Body of pancreas (tissue), 4 donors: ENCODE measurements around the gene TCAP.
A peak's percentile ranks its signal among the peaks of the same experiment; 100 is the strongest.

ENCODE experiments used
- POLR2A ChIP-seq, 3 donors: fragments of 450-650 bp; IDR thresholded peaks; one replicate each; pipeline ENCODE4 v1.6.1; 2016; ENCODE audit warnings: antibody characterized with exemption in 3 of 3, mild to moderate bottlenecking in 2 of 3
- TF ChIP-seq, protein P1 (sequence below), 7 experiments: fragments of 450-650 bp in 4 of 7; fragments of 200-600 bp in 3 of 7; sonication (generic) in 3 of 7; IDR thresholded peaks; one replicate each; pipeline ENCODE4 v1.5.1; 2016 to 2019; ENCODE audit warnings: antibody characterized with exemption in 7 of 7

DNA sequence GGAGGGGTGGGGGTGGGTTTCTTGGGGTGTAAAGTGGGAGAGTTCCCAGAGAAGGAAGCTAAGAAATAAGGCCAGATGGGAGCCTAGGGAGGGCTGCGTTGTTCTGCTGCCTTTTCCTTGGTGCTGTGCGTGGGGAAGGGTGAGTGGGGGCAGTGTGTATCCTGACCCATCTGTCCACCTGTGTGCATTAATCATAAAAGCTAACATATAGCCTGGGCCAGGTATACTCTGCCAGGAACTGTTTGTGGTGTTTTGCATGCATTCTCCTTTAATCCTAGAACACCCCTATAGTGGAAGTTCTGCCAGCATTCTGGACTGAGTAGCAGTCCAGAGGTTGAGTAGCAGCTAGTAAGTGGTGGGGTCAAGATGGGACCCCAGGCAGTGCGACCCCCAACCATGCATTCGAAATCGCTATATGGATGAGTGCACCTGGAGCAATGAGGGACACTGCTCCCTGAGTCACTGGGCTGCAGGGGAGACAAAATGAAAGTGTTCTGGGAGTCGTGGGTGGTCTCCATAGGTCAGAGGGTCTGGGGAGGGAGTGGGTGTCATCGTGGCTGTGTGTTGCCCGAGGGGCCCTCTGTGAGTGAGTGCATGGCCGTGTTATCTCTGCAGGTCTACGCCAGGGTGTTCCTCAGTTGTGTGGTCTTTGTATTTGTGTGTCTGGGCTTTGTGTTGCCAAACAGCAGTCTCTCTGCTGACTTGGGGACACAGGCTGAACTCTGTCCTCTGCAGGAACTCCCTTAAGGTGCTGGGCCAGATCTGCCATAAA lies 36.0 kb downstream of the TCAP start:
- TF ChIP-seq POLR2A (IDR thresholded peaks at IDR 0.05), result peak in 1 of 3 donors; percentile 15
- TF ChIP-seq, protein P1, sequence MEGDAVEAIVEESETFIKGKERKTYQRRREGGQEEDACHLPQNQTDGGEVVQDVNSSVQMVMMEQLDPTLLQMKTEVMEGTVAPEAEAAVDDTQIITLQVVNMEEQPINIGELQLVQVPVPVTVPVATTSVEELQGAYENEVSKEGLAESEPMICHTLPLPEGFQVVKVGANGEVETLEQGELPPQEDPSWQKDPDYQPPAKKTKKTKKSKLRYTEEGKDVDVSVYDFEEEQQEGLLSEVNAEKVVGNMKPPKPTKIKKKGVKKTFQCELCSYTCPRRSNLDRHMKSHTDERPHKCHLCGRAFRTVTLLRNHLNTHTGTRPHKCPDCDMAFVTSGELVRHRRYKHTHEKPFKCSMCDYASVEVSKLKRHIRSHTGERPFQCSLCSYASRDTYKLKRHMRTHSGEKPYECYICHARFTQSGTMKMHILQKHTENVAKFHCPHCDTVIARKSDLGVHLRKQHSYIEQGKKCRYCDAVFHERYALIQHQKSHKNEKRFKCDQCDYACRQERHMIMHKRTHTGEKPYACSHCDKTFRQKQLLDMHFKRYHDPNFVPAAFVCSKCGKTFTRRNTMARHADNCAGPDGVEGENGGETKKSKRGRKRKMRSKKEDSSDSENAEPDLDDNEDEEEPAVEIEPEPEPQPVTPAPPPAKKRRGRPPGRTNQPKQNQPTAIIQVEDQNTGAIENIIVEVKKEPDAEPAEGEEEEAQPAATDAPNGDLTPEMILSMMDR (IDR thresholded peaks at IDR 0.05), result no peak
